SK-N-SH (cell line): ENCODE data around the gene ATP6V1F. TPM values are rescaled to one million over a fixed set of nuclear protein-coding genes. Genes with fewer than 3 reads are reported as not detected.
A peak's percentile ranks its signal among the peaks of the same experiment; 100 is the strongest.

Experiments
- CTCF ChIA-PET: fragments of 300-600, 350-600 bp; formaldehyde crosslinking; extraction: SDS; loops from one replicate; lab custom pipeline; 2021; lab: Yijun Ruan, JAX
- POLR2A ChIA-PET: fragments of 350-600 bp; sonication (Branson Sonifier 250); formaldehyde crosslinking; extraction: SDS; loops from one replicate; lab custom pipeline; 2020; ENCODE audit warnings: antibody characterized with exemption, inconsistent platforms; lab: Yijun Ruan, JAX
- DNase-seq: peaks from one replicate; pipeline ENCODE4 v3.0.0; 2012
- H2AFZ ChIP-seq: fragments of 200-600 bp; sonication (generic); 2 replicates; pipeline ENCODE4 v1.8.1; 2016; ENCODE audit warnings: antibody characterized with exemption, mild to moderate bottlenecking, low read depth
- H3F3A ChIP-seq: fragments of 200-600 bp; sonication (generic); replicated peaks from 2 replicates; pipeline ENCODE3; 2016; ENCODE audit warnings: antibody characterized with exemption, mild to moderate bottlenecking; ENCODE audit not compliant: insufficient read depth
- H3K27ac ChIP-seq, 2 experiments: fragments of 200-500 bp in 1 of 2; fragments of 200-600 bp in 1 of 2; sonication (Bioruptor generic) in 1 of 2; sonication (generic), shearing (Covaris generic) in 1 of 2; 2 replicates each; pipeline versions ENCODE4 v1.5.1 to v1.6.1; 2014 to 2016; ENCODE audit warnings: low read depth in 2 of 2, inconsistent platforms in 1 of 2, low read length in 1 of 2, mild to moderate bottlenecking in 1 of 2, mixed read lengths in 1 of 2
- H3K27me3 ChIP-seq: fragments of 200-600 bp; sonication (generic), shearing (Covaris generic); 2 replicates; pipeline ENCODE4 v1.6.1; 2016; ENCODE audit warnings: mixed run types; ENCODE audit not compliant: insufficient read depth
- H3K36me3 ChIP-seq, 2 experiments: fragments of 200-500 bp in 1 of 2; fragments of 200-600 bp in 1 of 2; sonication (Bioruptor generic) in 1 of 2; sonication (generic) in 1 of 2; replicated peaks in 1 of 2; 2 replicates each; pipeline versions ENCODE3 to v1.5.1; 2014 to 2016; ENCODE audit warnings: low read length in 1 of 2, mild to moderate bottlenecking in 1 of 2; ENCODE audit not compliant: insufficient read depth in 2 of 2, control insufficient read depth in 1 of 2
- H3K4me1 ChIP-seq, 2 experiments: fragments of 200-500 bp in 1 of 2; fragments of 200-600 bp in 1 of 2; sonication (Bioruptor generic) in 1 of 2; sonication (generic), shearing (Covaris generic) in 1 of 2; 2 replicates each; pipeline versions ENCODE4 v1.5.1 to v1.6.1; 2014 to 2016; ENCODE audit warnings: low read depth in 1 of 2, low read length in 1 of 2, mixed run types in 1 of 2; ENCODE audit not compliant: insufficient read depth in 2 of 2, control insufficient read depth in 1 of 2
- H3K4me2 ChIP-seq: fragments of 200-600 bp; sonication (generic), shearing (Covaris generic); 2 replicates; pipeline ENCODE4 v1.6.1; 2017; ENCODE audit warnings: mixed run types
- H3K4me3 ChIP-seq, 2 experiments: fragments of 200-500 bp in 1 of 2; fragments of 200-600 bp in 1 of 2; sonication (Bioruptor generic) in 1 of 2; sonication (generic), shearing (Covaris generic) in 1 of 2; 2 replicates each; pipeline versions ENCODE4 v1.5.1 to v1.8.1; 2014 to 2016; ENCODE audit warnings: low read depth in 2 of 2, inconsistent platforms in 1 of 2, low read length in 1 of 2, mild to moderate bottlenecking in 1 of 2, mixed read lengths in 1 of 2, moderate library complexity in 1 of 2
- H3K79me2 ChIP-seq: fragments of 200-600 bp; sonication (generic); 2 replicates; pipeline ENCODE4 v1.8.1; 2017; ENCODE audit warnings: mild to moderate bottlenecking; ENCODE audit not compliant: insufficient read depth
- H3K9ac ChIP-seq: fragments of 200-600 bp; sonication (generic); 2 replicates; pipeline ENCODE4 v1.6.1; 2017; ENCODE audit warnings: mixed run types
- H3K9me2 ChIP-seq: fragments of 200-600 bp; sonication (generic); 2 replicates; pipeline ENCODE4 v1.6.1; 2017; ENCODE audit warnings: mixed run types
- H3K9me3 ChIP-seq: fragments of 200-600 bp; sonication (generic); 2 replicates; pipeline ENCODE4 v1.6.1; 2017; ENCODE audit warnings: mixed run types, mild to moderate bottlenecking, moderate library complexity
- H4K20me1 ChIP-seq: fragments of 200-600 bp; sonication (generic); 2 replicates; pipeline ENCODE4 v1.6.1; 2017; ENCODE audit warnings: mild to moderate bottlenecking, mixed run types; ENCODE audit not compliant: insufficient read depth
- CHD2 ChIP-seq: fragments of 150-350 bp; IDR thresholded peaks from 2 replicates; pipeline ENCODE4 v1.6.1; 2018; ENCODE audit warnings: low read length; ENCODE audit not compliant: partially characterized antibody
- EP300 ChIP-seq, 2 experiments: IDR thresholded peaks; 2 replicates each; pipeline versions ENCODE4 v1.4.0 to v1.6.1; 2012; ENCODE audit warnings: borderline replicate concordance in 1 of 2, low read depth in 1 of 2, low read length in 1 of 2
- FOSL2 ChIP-seq: IDR thresholded peaks from 2 replicates; pipeline ENCODE4 v1.4.0; 2012; ENCODE audit warnings: low read depth, mild to moderate bottlenecking, moderate library complexity, borderline replicate concordance
- FOXM1 ChIP-seq: IDR thresholded peaks from 2 replicates; pipeline ENCODE4 v1.4.0; 2012; ENCODE audit warnings: low read depth, mild to moderate bottlenecking
- JUND ChIP-seq: IDR thresholded peaks from 2 replicates; pipeline ENCODE4 v1.4.0; 2012
- POLR2AphosphoS5 ChIP-seq: IDR thresholded peaks from 2 replicates; pipeline ENCODE4 v1.6.1; 2012; ENCODE audit warnings: low read depth, low read length
- RCOR1 ChIP-seq: fragments of 150-350 bp; IDR thresholded peaks from 2 replicates; pipeline ENCODE4 v1.6.1; 2017; ENCODE audit warnings: antibody characterized with exemption, low read length
- RFX5 ChIP-seq: IDR thresholded peaks from 2 replicates; pipeline ENCODE4 v1.6.1; 2012; ENCODE audit warnings: mild to moderate bottlenecking, improper control_type of control experiment, low read length
- SIN3A ChIP-seq: IDR thresholded peaks from 2 replicates; pipeline ENCODE4 v1.6.1; 2012; ENCODE audit warnings: low read depth, mild to moderate bottlenecking, low read length, moderate library complexity, borderline replicate concordance
- TAF1 ChIP-seq: IDR thresholded peaks from 2 replicates; pipeline ENCODE4 v1.6.1; 2012; ENCODE audit warnings: low read depth, mild to moderate bottlenecking, low read length, moderate library complexity, borderline replicate concordance
- WGBS: methylation state at CpG from one replicate; pipeline ENCODE4 v1.1.6; 2017; ENCODE audit warnings: low lambda C conversion rate; 5-methylcytosine and 5-hydroxymethylcytosine counted together
- polyA plus RNA-seq, 3 experiments: library from polyadenylated mRNA; depleted of rRNA; stranded (reverse); fragments of >200 nt; gene quantifications; 2 replicates each; pipeline ENCODE4 v1.2.3, GENCODE V29; 2012
- TF ChIP-seq, protein P1 (sequence below): fragments of 150-350 bp; IDR thresholded peaks from 2 replicates; pipeline ENCODE4 v1.6.1; 2016; ENCODE audit warnings: mild to moderate bottlenecking, low read depth, low read length
- TF ChIP-seq, protein P2 (sequence below): fragments of 200-600 bp; sonication (generic); IDR thresholded peaks from 2 replicates; pipeline ENCODE4 v1.6.1; 2017; ENCODE audit warnings: antibody characterized with exemption, mild to moderate bottlenecking, moderate library complexity
- TF ChIP-seq, protein P3 (sequence below): IDR thresholded peaks from 2 replicates; pipeline ENCODE4 v1.4.0; 2012; ENCODE audit warnings: low read depth, borderline replicate concordance
- TF ChIP-seq, protein P4 (sequence below): IDR thresholded peaks from 2 replicates; pipeline ENCODE4; 2012
- TF ChIP-seq, protein P5 (sequence below): IDR thresholded peaks from 2 replicates; pipeline ENCODE4 v1.4.0; 2012; ENCODE audit warnings: low read depth, borderline replicate concordance

Gene ATP6V1F
- polyA plus RNA-seq, 1 of the 3 experiments (the other 2 are of a cell fraction) = 495 TPM

DNA sequence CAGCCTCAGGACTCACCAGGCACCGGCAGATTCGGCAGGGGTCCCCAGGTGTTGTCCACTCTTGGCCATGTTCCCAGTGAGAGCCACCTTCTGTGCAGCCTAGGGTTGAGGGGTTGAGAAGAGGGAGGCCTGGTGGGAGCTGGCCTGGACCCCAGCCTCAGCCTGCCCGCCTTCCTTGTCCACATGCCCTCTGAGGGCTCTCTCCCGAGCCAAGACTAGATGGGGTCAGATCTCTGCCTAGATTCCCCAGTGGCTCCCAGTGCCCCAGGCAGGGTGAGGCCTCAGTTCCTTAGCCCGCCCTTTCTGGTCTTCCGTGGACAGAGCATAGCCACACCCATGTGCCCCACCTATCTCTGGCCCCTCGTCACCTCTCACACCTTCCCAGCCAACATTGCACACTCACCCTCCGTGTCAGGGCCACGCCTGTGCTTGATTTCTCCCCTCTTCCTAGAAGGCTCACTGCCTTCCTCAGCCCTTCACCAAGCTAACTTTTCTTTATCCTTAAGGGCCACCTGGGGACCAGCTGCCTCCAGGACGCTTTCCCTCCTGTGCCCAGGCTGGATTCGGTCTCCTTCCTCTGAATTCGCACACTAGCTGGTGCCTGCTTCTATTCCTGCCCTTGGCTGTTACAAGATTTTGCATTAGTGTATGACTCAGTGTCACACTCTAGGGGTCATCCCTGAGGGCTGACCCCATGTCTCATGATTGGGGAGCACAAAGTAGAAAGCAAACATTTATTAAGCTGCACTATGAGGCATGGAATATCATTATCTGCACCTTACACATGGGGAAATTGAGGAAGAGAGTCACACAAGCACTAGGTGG is 40.3 kb downstream of the ATP6V1F start:
- Histone ChIP-seq H3K27ac (no peak overlapping the region), H3K4me2 (no peak overlapping the region), H3K4me3 (no peak overlapping the region), H3K9ac (no peak overlapping the region), H3K9me3 (0 out of 2 replicates have a peak, but pooled peaks cover 8% of the 10 kb centered on the region), H3K79me2 (no peaks in the 10 kb centered on the region), H4K20me1 (no peaks in the 10 kb centered on the region), H3F3A (no peaks in the 10 kb centered on the region), H3K4me1 (peaks cover 0 to 4% of the 10 kb centered on the region in 2 experiments; a peak in 1 of 4 replicates), H3K36me3 (no peaks in the 10 kb centered on the region), H3K27me3 (0 out of 2 replicates have a peak, but pooled peaks cover 4% of the 10 kb centered on the region), H2AFZ (no peak overlapping the region), H3K9me2 (no peaks in the 10 kb centered on the region)
- WGBS = 66% methylated on average over 12 of the region's 12 CpGs
- ChIA-PET CTCF (interaction anchor here (0.7 to 9.2 kb wide), 16 partner anchors 8 to 555 kb away, joined by 3 to 137 read pairs (median 4); no protein-coding TSS in a partner anchor), POLR2A (interaction anchor here (0.5 kb wide), 1 partner anchor 364 kb away, joined by 3 read pairs; no protein-coding TSS in a partner anchor)
- TF ChIP-seq, protein P1, sequence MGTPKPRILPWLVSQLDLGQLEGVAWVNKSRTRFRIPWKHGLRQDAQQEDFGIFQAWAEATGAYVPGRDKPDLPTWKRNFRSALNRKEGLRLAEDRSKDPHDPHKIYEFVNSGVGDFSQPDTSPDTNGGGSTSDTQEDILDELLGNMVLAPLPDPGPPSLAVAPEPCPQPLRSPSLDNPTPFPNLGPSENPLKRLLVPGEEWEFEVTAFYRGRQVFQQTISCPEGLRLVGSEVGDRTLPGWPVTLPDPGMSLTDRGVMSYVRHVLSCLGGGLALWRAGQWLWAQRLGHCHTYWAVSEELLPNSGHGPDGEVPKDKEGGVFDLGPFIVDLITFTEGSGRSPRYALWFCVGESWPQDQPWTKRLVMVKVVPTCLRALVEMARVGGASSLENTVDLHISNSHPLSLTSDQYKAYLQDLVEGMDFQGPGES = no peak
- no peak for TF ChIP-seq CHD2
- TF ChIP-seq, protein P2, sequence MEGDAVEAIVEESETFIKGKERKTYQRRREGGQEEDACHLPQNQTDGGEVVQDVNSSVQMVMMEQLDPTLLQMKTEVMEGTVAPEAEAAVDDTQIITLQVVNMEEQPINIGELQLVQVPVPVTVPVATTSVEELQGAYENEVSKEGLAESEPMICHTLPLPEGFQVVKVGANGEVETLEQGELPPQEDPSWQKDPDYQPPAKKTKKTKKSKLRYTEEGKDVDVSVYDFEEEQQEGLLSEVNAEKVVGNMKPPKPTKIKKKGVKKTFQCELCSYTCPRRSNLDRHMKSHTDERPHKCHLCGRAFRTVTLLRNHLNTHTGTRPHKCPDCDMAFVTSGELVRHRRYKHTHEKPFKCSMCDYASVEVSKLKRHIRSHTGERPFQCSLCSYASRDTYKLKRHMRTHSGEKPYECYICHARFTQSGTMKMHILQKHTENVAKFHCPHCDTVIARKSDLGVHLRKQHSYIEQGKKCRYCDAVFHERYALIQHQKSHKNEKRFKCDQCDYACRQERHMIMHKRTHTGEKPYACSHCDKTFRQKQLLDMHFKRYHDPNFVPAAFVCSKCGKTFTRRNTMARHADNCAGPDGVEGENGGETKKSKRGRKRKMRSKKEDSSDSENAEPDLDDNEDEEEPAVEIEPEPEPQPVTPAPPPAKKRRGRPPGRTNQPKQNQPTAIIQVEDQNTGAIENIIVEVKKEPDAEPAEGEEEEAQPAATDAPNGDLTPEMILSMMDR = no peak
- TF ChIP-seq, protein P3, sequence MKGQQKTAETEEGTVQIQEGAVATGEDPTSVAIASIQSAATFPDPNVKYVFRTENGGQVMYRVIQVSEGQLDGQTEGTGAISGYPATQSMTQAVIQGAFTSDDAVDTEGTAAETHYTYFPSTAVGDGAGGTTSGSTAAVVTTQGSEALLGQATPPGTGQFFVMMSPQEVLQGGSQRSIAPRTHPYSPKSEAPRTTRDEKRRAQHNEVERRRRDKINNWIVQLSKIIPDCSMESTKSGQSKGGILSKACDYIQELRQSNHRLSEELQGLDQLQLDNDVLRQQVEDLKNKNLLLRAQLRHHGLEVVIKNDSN = no peak
- DNase-seq = peak; percentile 19

DNA sequence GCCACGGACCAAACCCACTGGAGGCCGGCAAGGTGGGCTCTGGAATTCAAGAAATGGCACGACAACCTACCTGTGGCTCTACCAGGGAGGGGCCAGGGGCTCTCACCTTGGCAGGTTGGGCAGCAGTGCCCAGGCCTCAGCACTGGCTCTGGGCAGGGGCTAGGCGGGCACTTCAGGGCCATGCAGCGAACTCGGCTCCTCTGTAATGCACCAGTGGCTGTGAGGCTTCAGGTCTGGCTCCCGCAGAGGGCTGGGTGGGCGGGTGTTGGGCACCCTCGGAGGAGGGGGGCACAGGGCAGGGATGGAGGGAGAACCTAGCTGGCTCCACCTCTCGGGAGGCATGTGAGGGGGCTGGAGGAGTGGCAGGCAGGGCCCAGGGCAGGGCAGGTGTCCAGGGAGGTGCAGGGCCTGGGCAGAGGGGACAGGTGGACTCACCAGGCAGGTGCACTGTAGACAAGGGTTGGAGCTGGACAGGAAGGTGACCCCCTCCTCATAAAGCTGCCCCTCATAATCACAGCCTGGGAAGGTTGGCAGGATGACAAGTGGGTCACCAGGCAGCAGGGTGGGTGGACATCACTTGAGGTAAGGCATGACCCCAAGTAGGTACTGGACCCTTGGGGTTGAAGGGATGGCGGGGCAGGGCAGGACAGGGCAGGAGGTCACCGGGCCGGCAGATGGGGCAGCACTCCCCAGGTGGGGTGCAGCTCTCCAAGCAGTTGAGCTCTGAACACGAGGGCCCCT is 41.1 kb downstream of the ATP6V1F start:
- no peaks in the 10 kb centered on the region for H3K9me2 ChIP-seq
- no peak for TF ChIP-seq JUND
- TF ChIP-seq TAF1 = no peak
- TF ChIP-seq RCOR1 = no peak
- no peak for TF ChIP-seq EP300 (IDR thresholded peaks at IDR 0.05; ENCODE audit: borderline replicate concordance in 1 of 2, low read depth in 1 of 2, low read length in 1 of 2)
- no peak for TF ChIP-seq POLR2AphosphoS5
- TF ChIP-seq, protein P4, sequence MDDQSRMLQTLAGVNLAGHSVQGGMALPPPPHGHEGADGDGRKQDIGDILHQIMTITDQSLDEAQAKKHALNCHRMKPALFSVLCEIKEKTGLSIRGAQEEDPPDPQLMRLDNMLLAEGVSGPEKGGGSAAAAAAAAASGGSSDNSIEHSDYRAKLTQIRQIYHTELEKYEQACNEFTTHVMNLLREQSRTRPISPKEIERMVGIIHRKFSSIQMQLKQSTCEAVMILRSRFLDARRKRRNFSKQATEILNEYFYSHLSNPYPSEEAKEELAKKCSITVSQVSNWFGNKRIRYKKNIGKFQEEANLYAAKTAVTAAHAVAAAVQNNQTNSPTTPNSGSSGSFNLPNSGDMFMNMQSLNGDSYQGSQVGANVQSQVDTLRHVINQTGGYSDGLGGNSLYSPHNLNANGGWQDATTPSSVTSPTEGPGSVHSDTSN = no peak
- no peak for TF ChIP-seq SIN3A
- no peak for TF ChIP-seq FOSL2
- TF ChIP-seq RFX5 = no peak
- TF ChIP-seq, protein P5, sequence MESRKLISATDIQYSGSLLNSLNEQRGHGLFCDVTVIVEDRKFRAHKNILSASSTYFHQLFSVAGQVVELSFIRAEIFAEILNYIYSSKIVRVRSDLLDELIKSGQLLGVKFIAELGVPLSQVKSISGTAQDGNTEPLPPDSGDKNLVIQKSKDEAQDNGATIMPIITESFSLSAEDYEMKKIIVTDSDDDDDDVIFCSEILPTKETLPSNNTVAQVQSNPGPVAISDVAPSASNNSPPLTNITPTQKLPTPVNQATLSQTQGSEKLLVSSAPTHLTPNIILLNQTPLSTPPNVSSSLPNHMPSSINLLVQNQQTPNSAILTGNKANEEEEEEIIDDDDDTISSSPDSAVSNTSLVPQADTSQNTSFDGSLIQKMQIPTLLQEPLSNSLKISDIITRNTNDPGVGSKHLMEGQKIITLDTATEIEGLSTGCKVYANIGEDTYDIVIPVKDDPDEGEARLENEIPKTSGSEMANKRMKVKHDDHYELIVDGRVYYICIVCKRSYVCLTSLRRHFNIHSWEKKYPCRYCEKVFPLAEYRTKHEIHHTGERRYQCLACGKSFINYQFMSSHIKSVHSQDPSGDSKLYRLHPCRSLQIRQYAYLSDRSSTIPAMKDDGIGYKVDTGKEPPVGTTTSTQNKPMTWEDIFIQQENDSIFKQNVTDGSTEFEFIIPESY = no peak
- no peak for TF ChIP-seq FOXM1
- TF ChIP-seq, all 33 proteins: peak for 0
- Histone ChIP-seq H2AFZ (no peak overlapping the region), H3K79me2 (no peaks in the 10 kb centered on the region), H3K4me2 (no peak overlapping the region), H3K27ac (no peak overlapping the region), H3K4me1 (peaks cover 0 to 4% of the 10 kb centered on the region in 2 experiments; a peak in 1 of 4 replicates), H3K9me3 (0 out of 2 replicates have a peak, but pooled peaks cover 8% of the 10 kb centered on the region), H3K27me3 (0 out of 2 replicates have a peak, but pooled peaks cover 8% of the 10 kb centered on the region), H3K36me3 (no peaks in the 10 kb centered on the region), H3K4me3 (no peak overlapping the region), H3F3A (no peaks in the 10 kb centered on the region), H4K20me1 (no peaks in the 10 kb centered on the region), H3K9ac (no peak overlapping the region)
- ChIA-PET POLR2A (no interaction called here), CTCF (interaction anchor here (0.7 to 9.2 kb wide), 25 partner anchors 8 to 556 kb away, joined by 3 to 137 read pairs (median 3); no protein-coding TSS in a partner anchor)
- 50% methylated on average over 8 of the region's 14 CpGs for WGBS
- peak; percentile 36 for DNase-seq
